ENCODE measurements around the gene ITIH3. TPM values are rescaled to one million over a fixed set of nuclear protein-coding genes. Genes with fewer than 3 reads are reported as not detected.

The ITIH3 gene
- total RNA-seq, 2 donors from 2014 or later = 0.32 to 0.82 TPM

- no peaks in the 10 kb centered on the region for H3K36me3 ChIP-seq
- H3K4me1 ChIP-seq = no peaks in the 10 kb centered on the region
- no peak for DNase-seq
- no peak for TF ChIP-seq CTCF (IDR thresholded peaks at IDR 0.05)
- no peak overlapping the region for H3K4me3 ChIP-seq
- H3K27ac ChIP-seq = no peak overlapping the region
- intact Hi-C loops (cut with DNase I) = no loop called here
- H3K9me3 ChIP-seq = no peaks in the 10 kb centered on the region
- no peaks in the 10 kb centered on the region for H3K27me3 ChIP-seq
- no peak overlapping the region for H3K9ac ChIP-seq (ENCODE audit: low read depth in 2 of 2, low read length in 2 of 2)
Measured at GRCh38 chr3:52787246-52787645, 7.3 kb upstream of the ITIH3 start.

- no peak overlapping the region for H3K27ac ChIP-seq
- no peak overlapping the region for H3K9ac ChIP-seq (ENCODE audit: low read depth in 2 of 2, low read length in 2 of 2)
- DNase-seq = no peak
- TF ChIP-seq CTCF (IDR thresholded peaks at IDR 0.05) = no peak
- intact Hi-C loops (cut with DNase I) = no loop called here
- H3K27me3 ChIP-seq = no peaks in the 10 kb centered on the region
- H3K9me3 ChIP-seq = no peaks in the 10 kb centered on the region
- H3K4me3 ChIP-seq = no peak overlapping the region
- no peaks in the 10 kb centered on the region for H3K36me3 ChIP-seq
- H3K4me1 ChIP-seq = no peaks in the 10 kb centered on the region
Measured at GRCh38 chr3:52787672-52788625, 6.6 kb upstream of the ITIH3 start.

- H3K4me1 ChIP-seq = no peaks in the 10 kb centered on the region
- TF ChIP-seq CTCF (IDR thresholded peaks at IDR 0.05) = no peak
- H3K4me3 ChIP-seq = no peak overlapping the region
- no peak overlapping the region for H3K9ac ChIP-seq (ENCODE audit: low read depth in 2 of 2, low read length in 2 of 2)
- DNase-seq = no peak
- H3K27ac ChIP-seq = no peak overlapping the region
- H3K9me3 ChIP-seq = no peaks in the 10 kb centered on the region
- intact Hi-C loops (cut with DNase I) = no loop called here
- no peaks in the 10 kb centered on the region for H3K27me3 ChIP-seq
- no peaks in the 10 kb centered on the region for H3K36me3 ChIP-seq
Measured at GRCh38 chr3:52788890-52789745, 5.5 kb upstream of the ITIH3 start.

GRCh38 chr3:52789746-52790040 lies 4.9 kb upstream of the ITIH3 start:
- DNase-seq = no peak
- Histone ChIP-seq H3K4me1 (no peaks in the 10 kb centered on the region), H3K9me3 (no peaks in the 10 kb centered on the region), H3K27ac (no peak overlapping the region), H3K27me3 (no peaks in the 10 kb centered on the region), H3K4me3 (no peak overlapping the region), H3K36me3 (no peaks in the 10 kb centered on the region), H3K9ac (ENCODE audit: low read depth in 2 of 2, low read length in 2 of 2) (no peak overlapping the region)
- intact Hi-C loops (cut with DNase I) = no loop called here
- no peak for TF ChIP-seq CTCF (IDR thresholded peaks at IDR 0.05)

GRCh38 chr3:52790337-52790736 lies 4.3 kb upstream of the ITIH3 start:
- no peaks in the 10 kb centered on the region for H3K4me1 ChIP-seq
- intact Hi-C loops (cut with DNase I) = no loop called here
- no peak overlapping the region for H3K9ac ChIP-seq (ENCODE audit: low read depth in 2 of 2, low read length in 2 of 2)
- no peaks in the 10 kb centered on the region for H3K36me3 ChIP-seq
- no peaks in the 10 kb centered on the region for H3K9me3 ChIP-seq
- no peak for TF ChIP-seq CTCF (IDR thresholded peaks at IDR 0.05)
- no peak for DNase-seq
- H3K4me3 ChIP-seq = no peak overlapping the region
- no peaks in the 10 kb centered on the region for H3K27me3 ChIP-seq
- H3K27ac ChIP-seq = no peak overlapping the region

Measured in colonic mucosa (tissue), 4 donors.